CD1c-positive myeloid dendritic cell (primary cell): ENCODE results near the gene GOLGA8B.
"Not testable (repeated sequence)": the region's sequence is repeated elsewhere in the genome, so short reads cannot be mapped to it uniquely, and the experiment has no call there.

ENCODE experiments used
- DNase-seq: peaks from one replicate; pipeline ENCODE4 v3.0.0-alpha.2; 2016; ENCODE audit errors: extremely low spot score

GOLGA8B gene

GRCh38 chr15:34559764-34560163 lies 23.7 kb downstream of the GOLGA8B start:
- not testable (repeated sequence) for DNase-seq

GRCh38 chr15:34555162-34555561 lies 28.3 kb downstream of the GOLGA8B start:
- not testable (repeated sequence) for DNase-seq

- DNase-seq, result not testable (repeated sequence)
These were observed 28.7 kb downstream of the GOLGA8B start for GRCh38 chr15:34554716-34555115.

GRCh38 chr15:34554126-34554525 lies 29.3 kb downstream of the GOLGA8B start:
- not testable (repeated sequence) for DNase-seq

- DNase-seq, result not testable (repeated sequence)
These were observed 33.3 kb downstream of the GOLGA8B start for GRCh38 chr15:34550129-34550528.

GRCh38 chr15:34549381-34549809 lies 34.1 kb downstream of the GOLGA8B start:
- not testable (repeated sequence) for DNase-seq

GRCh38 chr15:34543860-34544649 lies 39.4 kb downstream of the GOLGA8B start:
- DNase-seq, result not testable (repeated sequence)

GRCh38 chr15:34535857-34536256 lies 47.6 kb downstream of the GOLGA8B start:
- DNase-seq, result not testable (repeated sequence)
